Posterior cingulate gyrus (tissue), 11 donors: Measurements from ENCODE around the gene TIMP2.
A peak's percentile ranks its signal among the peaks of the same experiment; 100 is the strongest.
"Not testable (repeated sequence)": the region's sequence is repeated elsewhere in the genome, so short reads cannot be mapped to it uniquely, and the experiment has no call there.

Source experiments
- DNase-seq, 10 donors: peaks; one replicate each; pipeline versions ENCODE4 v3.0.0 to v3.0.0-alpha.2; 2020 to 2021; ENCODE audit warnings: mixed read lengths in 3 of 10
- intact Hi-C: fragments of 100-400 bp; cut with DNase I; formaldehyde crosslinking; loops from one replicate; pipeline ENCODE4 v1.15.1; 2023

TIMP2 gene

DNA sequence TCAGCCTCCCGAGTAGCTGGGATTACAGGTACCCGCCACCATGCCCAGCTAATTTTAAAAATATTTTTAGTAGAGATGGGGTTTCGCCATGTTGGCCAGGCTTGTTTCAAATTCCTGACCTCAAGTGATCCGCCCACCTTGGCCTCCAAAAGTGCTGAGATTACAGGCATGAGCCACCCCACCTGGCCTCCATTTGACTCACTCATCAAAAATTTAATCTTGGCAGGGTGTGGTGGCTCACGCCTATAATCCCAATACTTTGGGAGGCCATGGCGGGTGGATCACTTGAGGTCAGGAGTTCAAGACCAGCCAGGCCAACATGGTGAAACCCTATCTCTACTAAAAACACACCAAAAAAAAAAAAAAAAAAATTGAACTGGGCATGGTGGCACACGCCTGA, 13.6 kb downstream of the TIMP2 start:
- intact Hi-C loops, result not testable (repeated sequence)

DNA sequence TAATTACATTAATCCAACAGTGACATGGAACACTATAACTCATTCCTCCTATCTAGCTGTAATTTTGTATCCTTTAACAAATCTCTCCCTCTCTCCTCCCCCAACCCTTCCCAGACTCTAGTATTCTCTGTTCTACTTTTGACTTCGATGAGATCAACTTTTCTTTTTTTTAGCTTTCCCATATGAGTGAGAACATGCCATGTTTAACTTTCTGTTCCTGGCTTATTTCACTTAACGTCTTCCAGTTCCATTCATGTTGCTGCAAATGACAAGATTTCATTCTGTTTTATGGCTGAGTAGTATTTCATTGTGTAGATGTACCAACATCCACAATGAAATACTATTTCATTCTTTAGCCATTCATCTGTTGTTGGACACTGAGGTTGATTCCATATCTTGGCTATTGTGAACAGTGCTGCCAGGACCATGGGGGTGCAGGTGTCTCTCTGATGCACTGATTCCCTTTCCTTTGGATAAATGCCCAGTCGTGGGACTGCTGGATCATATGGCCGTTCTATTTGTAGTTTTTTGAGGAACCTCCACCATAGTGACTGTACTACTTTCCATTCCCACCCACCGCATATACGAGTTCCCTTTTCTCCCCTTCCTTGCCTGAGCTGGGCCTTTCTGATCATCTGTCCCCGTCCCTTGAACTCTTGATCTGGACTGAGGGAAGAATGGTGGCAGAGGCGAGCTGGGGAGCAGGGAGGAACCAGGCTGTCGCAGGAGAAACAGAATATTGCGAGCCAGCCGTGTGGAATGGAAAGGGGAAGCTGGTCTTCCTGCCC, 14.5 kb downstream of the TIMP2 start:
- intact Hi-C loops, result no loop called here
- no peak for DNase-seq

More for the DNA sequence above, 13.6 kb downstream of the TIMP2 start:
- DNase-seq, result not testable (repeated sequence)

DNA sequence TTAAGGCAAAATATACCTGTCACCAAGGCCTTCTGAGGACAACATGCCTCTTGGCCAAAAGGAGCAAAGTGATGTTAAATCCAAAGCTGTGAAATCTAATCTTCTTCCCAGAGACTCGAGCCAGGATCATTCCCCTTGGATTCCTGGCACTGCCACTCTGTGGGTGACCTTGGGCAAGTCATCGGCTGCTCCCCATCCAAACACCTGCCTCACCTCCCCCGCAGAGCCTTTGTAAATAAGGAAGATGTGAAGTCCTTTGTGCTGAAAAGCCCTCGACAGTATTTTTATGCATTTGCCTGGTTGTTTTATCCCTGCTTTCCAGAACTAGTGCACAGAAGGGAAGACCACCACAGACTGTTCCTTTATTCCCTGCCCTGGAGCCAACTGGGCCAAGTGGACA, 16.8 kb downstream of the TIMP2 start:
- no peak for DNase-seq
- intact Hi-C loops, result no loop called here

DNA sequence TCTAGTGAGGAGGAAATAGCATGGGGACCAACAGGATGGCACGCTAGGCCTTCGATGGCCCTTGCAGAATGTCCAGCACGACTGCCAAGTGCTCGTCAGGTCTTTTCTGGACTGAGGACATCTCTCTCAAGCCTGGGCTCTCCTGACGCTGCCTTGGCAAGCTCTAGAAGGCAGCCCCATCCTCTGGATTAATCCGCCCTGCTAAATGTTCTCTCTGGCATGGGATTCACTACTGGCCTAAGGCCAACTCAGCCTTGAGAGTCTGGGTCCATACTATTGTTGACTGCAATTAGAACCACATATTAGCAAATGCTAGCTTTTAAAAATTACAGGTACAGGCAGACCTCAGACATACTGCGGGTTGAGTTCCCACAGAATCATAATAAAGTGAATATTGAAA, 19.6 kb downstream of the TIMP2 start:
- intact Hi-C loops, result no loop called here
- DNase-seq, result no peak

DNA sequence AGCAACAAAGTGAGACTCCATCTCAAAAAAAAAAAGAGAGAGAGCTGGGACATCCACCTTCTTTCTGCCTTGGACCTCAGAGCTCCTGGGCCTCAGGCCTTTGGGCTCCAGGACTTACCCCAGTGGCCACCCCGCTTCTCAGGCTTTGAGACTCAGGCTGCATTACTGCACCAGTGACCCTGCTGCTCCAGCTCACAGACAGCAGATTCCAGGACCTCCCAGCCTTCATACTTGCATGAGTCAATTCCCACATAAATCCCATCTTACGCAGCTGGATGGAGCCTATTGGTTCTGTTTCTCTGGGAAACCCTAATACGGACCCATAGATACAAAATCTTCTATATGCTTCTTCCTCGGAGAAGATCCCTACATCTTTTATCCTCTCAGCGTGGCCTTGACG, 20.1 kb downstream of the TIMP2 start:
- intact Hi-C loops, result no loop called here
- DNase-seq, result no peak

DNA sequence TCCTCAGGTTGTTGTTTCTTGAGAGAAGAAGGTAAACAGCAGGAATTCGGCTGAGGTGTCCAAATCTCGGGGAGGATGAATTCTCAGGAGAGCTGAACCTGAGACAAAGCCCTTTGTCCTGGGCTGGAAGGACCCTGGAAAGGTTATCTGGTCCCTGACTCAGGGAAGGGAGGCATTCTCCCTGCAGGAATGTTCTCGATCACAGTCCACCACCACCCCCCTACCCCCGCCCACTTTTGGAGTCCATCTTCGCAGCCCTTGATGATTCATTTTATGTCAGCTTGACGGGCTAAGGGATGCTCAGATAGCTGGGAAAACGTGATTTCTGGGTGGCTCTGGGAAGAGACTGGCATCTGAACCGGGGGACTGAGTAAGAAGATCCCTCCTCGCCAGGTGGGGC, 20.8 kb downstream of the TIMP2 start:
- intact Hi-C loops, result no loop called here
- no peak for DNase-seq

DNA sequence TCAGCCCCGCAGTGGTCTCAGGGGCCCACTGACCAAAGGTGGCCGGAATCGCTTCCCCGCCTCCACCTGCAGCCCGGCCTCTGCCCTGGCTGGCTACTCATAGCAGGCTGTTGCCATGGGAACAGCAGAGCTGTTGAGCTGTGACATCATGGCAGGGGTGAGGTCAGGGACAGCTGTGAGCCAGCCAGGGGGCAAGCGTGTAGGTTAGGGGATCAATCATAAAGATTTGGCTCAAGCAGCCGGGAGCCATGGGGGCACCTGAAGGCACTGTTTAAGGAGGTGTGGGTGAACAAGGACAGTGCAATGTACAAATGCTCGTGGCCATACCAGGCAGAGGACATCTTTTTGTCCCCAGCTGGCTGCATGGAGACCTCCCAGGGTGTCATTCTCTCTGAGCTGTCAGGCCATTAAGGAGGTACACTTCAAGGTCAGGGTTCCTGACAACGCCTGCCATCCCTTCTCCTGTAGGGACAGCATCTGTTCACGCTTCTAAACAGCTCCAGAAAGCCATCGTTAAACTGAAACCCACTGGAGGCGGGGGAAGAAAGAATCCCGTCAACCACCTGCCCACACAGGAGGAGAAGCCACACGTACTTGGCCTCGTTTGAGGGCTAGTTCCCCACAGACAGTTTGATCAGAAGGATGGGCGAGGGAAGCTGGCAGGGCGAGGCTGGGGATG, 21.9 kb downstream of the TIMP2 start, which contains the start of gene CEP295NL:
CEP295NL (minus strand) TSS at position 101 of the 679 bp plus-strand sequence. CDS start 1,373 bp downstream, outside the sequence.
- intact Hi-C loops, result no loop called here
- peak in 1 of 10 donors; percentile 25 for DNase-seq

DNA sequence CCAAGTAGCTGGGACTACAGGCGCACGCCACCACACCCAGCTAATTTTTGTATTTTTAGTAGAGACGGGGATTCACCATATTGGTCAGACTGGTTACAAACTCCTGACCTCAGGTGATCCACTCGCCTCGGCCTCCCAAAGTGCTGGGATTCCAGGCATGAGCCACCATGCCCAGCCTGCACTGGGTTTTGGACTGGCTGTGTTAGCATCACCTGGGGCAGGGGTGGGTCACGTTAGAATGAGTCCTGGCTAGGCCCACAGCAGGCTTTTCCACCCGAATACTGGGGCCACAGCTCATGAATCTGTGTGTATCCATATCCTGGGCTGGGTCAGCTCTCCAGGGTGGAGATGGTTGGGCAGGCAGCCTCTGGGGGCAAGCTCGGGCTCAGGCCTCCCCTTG, 23.0 kb downstream of the TIMP2 start:
- DNase-seq, intact Hi-C loops: not testable (repeated sequence)

DNA sequence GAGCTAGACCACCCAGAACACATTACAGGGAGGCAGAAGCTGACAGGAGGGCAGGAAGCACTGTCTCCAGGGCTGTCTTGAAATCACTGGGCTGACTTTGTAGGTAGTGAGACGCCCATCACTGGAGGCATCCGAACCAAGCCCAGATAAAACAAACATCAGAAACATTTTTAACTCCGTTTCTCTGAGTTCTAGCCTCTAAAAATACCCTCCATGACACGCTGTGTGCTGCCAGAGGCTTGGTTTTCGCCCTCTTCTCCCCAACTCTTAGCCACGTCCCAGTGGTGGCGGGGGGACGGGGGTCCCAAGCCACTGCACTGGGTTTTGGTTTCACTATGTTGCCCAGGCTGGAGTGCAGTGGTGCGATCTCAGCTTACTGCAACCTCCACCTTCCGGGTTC, 23.4 kb downstream of the TIMP2 start:
- intact Hi-C loops, result no loop called here
- DNase-seq, result no peak

DNA sequence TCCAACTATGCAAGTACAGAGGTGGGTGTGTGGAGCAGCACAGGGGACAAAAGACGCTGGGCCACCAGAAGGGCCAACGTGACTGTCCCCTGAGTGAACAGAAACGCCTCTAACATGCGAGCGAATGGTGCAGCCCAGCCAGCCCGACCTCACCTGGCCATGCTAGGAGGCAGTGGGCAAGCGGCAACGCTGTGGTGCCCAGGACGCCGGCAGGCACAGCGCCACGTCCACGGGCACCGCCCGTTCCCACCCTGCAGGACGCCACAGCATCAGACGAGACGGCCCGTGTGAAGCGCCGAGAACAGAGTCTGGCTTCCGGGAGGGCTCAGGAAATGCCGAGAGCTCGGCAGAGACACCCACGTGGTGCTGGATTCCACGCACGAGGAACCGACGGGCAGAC, 24.4 kb downstream of the TIMP2 start:
- DNase-seq, result no peak
- intact Hi-C loops, result no loop called here

DNA sequence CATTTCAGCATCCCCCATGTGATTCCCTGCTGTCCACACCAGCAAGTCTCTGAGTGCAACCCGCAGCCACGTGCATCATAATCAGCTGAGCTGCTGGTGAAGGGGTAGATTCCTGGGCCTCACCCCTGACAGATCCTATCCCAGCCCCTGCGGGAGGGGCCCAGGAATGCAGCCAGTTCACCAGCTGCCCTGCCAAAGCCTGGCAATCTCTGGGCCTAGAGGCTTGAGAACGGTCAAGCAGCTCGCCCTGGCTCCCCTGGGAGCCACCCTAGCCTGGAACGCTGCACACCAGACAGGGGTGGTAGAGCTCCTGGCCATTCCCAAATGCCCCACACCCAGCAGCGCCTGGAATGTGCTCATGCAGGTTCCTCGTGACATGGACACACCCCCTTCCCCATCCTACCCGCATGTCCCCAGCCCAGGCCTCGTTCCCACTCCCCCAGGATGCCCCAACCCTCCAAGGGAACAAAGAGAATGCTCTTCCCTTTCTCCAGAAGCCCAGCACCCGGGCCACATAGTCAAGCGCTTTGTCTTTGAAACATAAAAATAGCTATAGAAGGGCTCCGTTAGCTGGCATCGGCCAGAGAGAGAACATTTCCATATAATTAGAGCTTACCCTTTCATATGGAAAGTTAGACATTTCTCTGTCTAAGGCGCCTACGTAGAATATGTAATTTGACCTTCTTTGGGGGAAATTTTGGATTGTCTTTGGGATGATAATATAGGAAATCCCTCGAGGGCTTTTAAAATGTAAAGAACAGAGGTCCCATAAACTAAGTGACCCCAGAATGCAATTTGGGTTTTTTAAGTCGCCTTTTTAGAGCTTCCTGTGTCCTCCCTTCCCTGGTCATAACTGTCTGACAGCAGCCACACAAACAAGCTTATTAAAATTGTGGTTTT, 25.6 kb downstream of the TIMP2 start:
- peak in 5 of 10 donors; percentile 46 to 92 (median 69) for DNase-seq
- intact Hi-C loops, result no loop called here

DNA sequence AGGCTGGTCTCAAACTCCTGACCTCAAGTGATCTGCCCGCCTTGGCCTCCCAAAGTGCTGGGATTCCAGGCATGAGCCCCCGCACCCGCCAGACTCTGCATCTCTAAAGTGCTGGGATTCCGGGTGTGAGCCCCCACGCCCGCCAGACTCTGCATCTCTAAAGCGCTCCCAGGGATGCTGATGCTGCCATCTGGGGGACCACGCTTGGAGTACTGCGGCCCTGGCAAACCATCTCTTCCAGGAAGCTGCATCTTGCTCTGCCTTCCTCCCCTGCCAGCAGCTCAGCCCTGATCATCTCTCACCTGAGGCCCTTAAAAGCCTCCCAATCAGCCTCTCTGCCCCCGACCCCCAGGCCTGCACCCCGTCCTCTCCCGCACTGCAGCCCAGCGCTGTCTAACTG, 26.2 kb downstream of the TIMP2 start:
- intact Hi-C loops, result no loop called here
- DNase-seq, result peak in 2 of 10 donors; percentile 83 to 90

DNA sequence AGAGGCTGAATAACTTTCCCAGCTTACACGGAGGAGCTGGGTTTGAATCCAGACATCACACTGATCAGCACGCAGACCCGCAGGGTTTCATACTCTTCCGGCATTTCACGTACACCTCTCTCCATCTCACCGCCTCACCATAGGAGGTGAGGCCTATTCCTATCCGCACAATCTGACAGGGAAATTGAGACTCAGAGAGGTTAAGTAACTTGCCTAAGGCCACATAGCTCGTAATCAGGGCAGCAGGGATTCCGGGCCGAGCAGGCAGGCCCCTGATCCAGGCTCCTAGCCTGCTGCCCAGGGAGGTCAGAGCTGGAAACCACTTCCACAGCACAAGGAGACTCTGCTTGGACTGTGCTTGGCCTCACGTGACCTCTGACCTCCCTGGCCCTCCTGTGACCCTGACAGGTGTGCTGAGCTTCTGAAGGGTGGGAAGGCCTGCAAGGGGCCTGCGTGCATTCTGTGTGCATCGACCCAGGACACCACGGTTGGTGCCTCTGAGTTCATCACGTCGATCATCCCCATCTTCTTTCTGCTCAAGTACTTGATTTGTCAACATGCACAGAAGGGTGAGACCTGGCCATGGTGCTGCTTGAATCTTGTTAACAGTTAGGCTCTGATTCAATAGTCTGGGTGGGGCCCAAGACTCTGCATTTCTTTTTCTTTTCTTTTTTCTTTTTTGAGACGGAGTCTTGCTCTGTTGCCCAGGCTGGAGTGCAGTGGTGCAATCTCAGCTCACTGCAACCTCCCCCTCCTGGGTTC, 26.9 kb downstream of the TIMP2 start:
- intact Hi-C loops, result no loop called here
- DNase-seq, result no peak

DNA sequence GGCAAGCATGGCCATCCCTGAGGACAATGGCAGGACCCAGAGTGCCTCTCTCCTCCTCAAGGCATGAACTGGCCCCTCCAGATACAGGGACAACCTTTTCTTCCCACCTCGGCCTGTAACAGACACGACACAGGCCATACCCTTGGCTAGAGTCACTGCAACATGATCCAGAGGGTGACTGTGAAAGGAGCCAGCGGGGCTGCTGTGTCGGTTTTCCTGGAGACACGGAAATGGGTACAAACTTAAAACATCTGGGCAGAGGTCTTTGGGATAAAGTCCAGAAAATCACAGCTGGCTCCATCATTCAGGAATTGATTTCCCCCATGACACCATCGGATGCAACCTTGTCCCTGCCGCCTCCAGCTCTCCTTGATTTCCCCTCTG, 27.5 kb downstream of the TIMP2 start:
- intact Hi-C loops, result no loop called here
- DNase-seq, result no peak

DNA sequence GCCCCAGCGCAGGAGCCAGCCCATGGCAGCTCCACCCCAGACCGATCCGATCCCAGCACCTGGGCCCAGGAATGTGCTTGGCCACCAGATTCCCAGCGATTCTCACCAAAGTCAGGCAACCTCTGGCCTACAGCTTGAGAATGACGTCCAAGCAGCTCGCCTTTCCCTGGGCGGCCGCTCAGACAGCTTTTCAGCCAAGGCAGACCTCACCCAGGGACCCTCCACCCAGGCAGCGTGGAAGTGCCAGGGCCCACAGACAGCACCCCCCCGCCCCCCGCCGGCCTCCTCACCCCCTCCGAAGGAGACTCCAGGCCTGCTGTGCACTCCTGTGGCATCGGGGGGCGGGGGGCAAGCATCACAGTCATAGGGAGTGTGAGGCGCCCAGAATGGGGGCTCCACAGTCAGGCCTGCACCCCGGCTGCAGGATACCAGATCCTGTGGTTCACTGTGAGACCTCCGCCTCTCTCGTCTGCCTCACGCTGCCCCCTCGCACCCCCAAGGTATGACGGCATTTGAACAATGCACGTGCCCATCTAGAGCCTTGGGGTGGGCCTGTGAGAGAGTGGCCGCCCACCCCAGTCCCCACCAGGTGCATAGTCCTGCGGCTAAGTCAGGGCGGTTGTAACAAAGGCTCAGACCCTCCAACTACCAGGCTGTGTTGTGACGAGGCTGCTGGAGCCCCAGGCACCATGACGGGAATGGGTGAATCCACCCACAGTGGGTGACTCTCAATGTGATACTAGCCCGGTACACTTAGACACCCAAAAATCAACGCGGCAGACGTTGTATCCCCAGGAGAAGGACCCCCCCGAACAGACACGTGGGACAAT, 28.1 kb downstream of the TIMP2 start:
- no peak for DNase-seq
- intact Hi-C loops, result no loop called here

DNA sequence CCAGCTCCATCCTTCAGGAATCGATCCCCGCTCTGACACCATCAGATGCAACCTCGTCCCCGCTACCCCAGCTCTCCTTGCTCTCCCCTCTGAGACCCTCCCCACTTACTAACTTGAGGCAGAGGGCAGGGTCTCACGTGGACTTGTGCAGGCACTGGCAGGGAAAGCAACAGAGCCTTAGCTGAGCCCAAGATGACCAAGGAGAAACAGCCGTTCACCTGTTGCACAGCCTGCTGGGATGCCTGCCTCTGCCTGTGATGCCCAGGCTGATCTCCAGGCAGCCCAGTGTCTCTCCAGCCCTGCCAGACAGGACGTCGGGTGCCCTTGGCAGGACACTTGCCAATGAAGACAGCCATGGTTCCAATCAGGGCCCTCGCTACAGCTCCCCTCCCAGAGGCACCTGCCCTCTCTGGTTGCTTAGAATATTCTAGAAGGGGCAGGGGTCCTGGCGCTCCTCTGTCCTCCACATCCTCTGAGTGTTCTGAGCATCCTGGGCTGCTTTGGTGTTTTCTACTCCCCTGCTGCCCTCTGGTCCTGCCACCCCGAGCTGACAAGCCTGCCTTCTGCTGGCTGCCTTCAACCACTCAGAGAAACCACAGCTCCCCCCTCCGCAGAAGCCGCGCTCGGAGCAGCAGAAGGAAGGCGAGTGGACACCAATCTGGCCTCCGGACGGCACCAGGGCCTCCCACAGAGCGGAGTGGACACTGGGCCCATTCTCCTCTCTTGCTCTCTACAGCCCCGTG, 28.9 kb downstream of the TIMP2 start:
- peak; percentile 71 to 97 (median 80) for DNase-seq
- intact Hi-C loops, result no loop called here

DNA sequence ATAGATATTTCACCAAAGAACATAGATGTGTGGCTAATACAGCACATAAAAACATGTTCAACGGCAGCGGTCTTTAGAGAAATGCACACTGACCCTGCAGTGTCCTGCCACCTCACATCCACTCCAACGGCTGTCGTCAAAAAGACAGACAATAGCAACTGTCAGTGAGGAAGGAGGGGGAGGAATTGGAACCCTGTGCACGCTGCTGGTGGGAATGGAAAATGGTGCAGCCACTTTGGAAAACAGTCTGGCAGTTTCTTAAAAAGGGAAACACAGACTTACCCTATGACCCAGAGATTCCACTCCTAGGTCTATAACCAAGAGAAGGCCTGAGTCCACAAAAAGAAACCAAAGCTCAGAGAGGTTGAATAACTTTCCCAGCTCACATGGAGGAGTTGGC, 29.9 kb downstream of the TIMP2 start:
- peak in 1 of 10 donors; percentile 43 for DNase-seq
- intact Hi-C loops, result no loop called here

DNA sequence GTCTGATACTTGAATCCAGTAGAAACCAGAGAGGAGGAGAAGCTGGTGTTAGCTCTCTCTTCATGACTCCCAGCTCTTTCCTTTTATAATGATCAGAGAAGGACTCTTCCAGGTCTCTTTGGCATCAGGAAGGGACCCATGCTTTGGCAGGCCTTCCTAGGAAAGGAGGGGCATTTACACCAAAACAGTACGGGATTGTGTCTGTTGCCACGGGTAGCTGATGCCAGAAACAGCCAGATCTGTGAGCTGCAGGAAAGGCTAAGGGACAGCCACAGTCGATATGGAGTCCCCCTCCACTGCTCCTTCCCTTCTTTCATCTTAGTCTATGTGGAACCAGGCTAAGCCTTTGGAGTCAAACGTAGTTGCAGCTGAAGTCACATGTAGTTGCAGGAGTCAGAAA, 31.5 kb downstream of the TIMP2 start:
- peak in 1 of 10 donors; percentile 59 for DNase-seq
- intact Hi-C loops, result no loop called here

DNA sequence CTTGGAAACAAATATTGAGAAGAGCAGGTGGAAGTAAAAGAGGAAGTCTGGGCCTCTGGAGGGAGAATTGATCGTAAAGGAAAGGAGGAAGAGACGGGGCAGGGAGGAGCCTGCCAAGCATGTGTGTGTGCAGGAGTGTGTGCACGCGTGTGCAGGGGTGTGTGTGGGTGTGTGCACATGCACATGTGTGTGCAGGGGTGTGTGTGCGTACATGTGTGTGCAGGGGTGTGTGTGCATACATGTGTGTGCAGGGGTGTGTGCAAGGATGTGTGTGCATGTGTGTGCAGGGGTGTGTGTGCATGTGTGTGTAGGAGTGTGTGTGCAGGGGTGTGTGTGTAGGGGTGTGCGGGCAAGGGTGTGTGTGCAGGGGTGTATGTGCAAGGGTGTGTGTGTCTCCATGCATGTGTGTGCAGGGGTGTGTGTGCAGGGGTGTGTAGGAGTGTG, 32.2 kb downstream of the TIMP2 start:
- no peak for DNase-seq
- intact Hi-C loops, result no loop called here
